NCI-H2227 (cell line): ENCODE results near the gene LHFPL6.

Source experiments
- DNase-seq: peaks from one replicate; lab custom pipeline; 2025; ENCODE audit not compliant: unreplicated experiment; lab: John Stamatoyannopoulos, UW

The LHFPL6 gene

GRCh38 chr13:39557285-39557955, 45.6 kb downstream of the LHFPL6 start:
- no peak for DNase-seq

- DNase-seq, result no peak
Observed at GRCh38 chr13:39556866-39557265, 46.1 kb downstream of the LHFPL6 start.

GRCh38 chr13:39554371-39554770, 48.6 kb downstream of the LHFPL6 start:
- DNase-seq, result no peak

GRCh38 chr13:39552246-39552645, 50.7 kb downstream of the LHFPL6 start:
- DNase-seq, result no peak

- DNase-seq, result no peak
Observed at GRCh38 chr13:39550931-39551330, 52.1 kb downstream of the LHFPL6 start.

GRCh38 chr13:39547108-39547507, 55.9 kb downstream of the LHFPL6 start:
- DNase-seq, result no peak

GRCh38 chr13:39542361-39542760, 60.6 kb downstream of the LHFPL6 start:
- no peak for DNase-seq

GRCh38 chr13:39540929-39541605, 61.9 kb downstream of the LHFPL6 start:
- DNase-seq, result no peak

- peak; percentile 5 for DNase-seq
Observed at GRCh38 chr13:39538816-39539790, 63.9 kb downstream of the LHFPL6 start.

GRCh38 chr13:39536906-39537305, 66.1 kb downstream of the LHFPL6 start:
- DNase-seq, result no peak

GRCh38 chr13:39536274-39536673, 66.7 kb downstream of the LHFPL6 start:
- no peak for DNase-seq

GRCh38 chr13:39533651-39534150, 69.3 kb downstream of the LHFPL6 start:
- no peak for DNase-seq

GRCh38 chr13:39531646-39532045, 71.3 kb downstream of the LHFPL6 start:
- no peak for DNase-seq

GRCh38 chr13:39530916-39531315, 72.1 kb downstream of the LHFPL6 start:
- DNase-seq, result no peak

GRCh38 chr13:39528661-39528980, 74.4 kb downstream of the LHFPL6 start:
- DNase-seq, result no peak

- DNase-seq, result no peak
Observed at GRCh38 chr13:39527961-39528660, 74.9 kb downstream of the LHFPL6 start.

- DNase-seq, result no peak
Observed at GRCh38 chr13:39527301-39527700, 75.7 kb downstream of the LHFPL6 start.

- DNase-seq, result no peak
Observed at GRCh38 chr13:39526499-39526898, 76.5 kb downstream of the LHFPL6 start.

GRCh38 chr13:39525506-39525905, 77.5 kb downstream of the LHFPL6 start:
- no peak for DNase-seq

- no peak for DNase-seq
Observed at GRCh38 chr13:39524795-39525194, 78.2 kb downstream of the LHFPL6 start.

- no peak for DNase-seq
Observed at GRCh38 chr13:39522329-39522728, 80.7 kb downstream of the LHFPL6 start.
